RKO (cell line): Measurements from ENCODE around the gene KIAA1671.

Source experiments
- DNase-seq: peaks from one replicate; pipeline ENCODE4 v3.0.0-alpha.2; 2016; ENCODE audit warnings: low spot score

KIAA1671 gene

DNA sequence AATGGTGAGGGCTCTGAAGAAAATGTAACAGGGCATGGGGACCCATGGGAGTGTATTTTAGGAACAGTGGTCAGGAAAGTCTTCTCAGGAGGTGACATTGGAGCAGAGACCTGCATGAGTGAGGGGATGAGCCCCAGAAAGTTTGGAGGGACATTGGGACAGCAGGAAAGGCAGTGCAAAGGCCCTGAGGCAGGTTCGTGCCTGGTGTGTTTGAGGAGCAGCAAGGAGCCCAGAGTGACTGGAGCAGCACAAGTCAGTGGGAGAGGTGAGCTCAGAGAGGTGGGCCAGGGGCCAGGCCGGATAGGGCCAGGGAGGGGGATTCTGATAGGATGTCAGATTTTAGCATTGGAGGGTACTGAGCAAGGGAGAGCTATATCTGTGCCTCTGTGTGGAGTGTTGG is 167.1 kb downstream of the KIAA1671 start:
- no peak for DNase-seq

- no peak for DNase-seq
These were observed 167.6 kb downstream of the KIAA1671 start for GRCh38 chr22:25120093-25120561.

GRCh38 chr22:25120761-25121212 is 168.3 kb downstream of the KIAA1671 start:
- DNase-seq: no peak

DNA sequence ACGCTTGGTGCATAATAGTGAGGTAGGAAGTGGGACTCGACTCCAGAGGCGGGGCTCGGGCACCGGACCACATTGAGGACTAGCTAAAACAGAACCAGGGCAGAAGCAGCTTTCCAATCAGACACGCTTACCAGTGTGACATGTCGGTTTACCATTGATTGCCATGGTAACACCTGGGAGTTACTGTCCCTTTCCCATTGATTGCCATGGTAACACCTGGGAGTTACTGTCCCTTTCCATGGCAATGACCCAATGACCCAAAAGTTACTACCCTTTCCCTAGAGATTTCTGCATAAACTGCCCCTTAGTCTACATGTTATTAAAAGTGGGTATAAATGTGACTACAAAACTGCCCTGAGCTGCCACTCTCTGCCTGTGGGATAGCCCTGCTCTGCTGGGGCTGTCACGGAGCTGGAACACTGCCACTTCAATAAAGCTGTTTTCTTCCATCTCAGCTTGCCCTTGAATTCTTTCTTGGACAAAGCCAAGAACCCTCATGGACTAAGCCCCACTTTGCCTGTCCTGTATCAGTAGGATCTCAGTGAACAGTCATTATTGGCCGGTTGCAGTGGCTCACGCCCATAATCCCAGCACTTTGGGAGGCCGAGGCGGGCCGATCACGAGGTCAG is 169.7 kb downstream of the KIAA1671 start:
- no peak for DNase-seq

GRCh38 chr22:25123677-25124076 is 171.2 kb downstream of the KIAA1671 start:
- DNase-seq: no peak

DNA sequence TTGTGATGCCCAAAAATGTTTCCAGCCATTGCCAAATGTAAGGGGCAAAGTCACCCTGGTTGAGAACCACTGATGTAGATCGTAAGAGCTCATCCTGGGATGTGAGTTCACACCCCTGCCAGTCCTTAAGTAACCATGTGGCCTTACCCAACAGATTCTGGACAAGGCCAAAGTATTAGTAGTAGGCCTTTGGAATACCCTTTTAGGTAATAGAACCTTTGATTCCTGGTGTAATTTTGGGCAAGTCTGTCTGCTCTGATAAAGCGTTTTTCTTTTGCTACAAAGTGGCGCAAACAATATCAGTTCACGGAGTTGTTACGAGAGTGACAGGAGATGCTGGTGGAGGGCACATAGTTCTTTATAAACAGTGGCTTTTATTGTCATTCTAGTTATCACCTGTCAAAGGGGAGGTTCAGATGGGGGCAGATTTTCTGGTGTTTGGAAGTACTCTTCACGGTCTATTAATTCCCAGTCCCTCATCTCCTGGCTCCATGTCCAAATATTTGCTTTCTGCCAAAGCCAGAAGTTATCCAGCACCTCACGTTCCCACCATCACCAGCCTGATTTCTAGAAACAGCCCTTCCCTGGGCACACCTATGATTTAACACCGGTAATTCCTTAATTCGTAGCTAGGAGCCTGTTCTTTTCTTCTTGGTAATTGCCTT is 173.3 kb downstream of the KIAA1671 start:
- DNase-seq: no peak

DNA sequence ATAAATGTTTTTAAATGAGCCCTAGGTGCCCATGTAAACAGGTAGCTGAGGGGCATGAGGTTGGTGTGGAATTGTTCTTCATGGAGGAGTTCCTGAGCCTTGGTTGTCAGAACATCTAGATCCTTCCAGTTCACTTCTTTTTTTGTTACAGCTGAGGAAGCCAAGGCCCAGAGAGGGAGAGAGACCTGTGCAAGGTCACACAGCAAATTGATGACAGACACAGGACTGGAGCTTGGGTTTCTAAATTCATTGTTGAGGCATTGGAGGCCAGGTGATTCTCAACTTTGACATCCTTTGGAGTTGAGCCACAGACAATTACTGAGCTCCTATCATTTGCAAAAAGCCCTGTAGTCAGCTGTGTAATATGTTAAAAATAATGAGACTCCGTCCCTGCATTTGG is 174.0 kb downstream of the KIAA1671 start:
- no peak for DNase-seq

DNA sequence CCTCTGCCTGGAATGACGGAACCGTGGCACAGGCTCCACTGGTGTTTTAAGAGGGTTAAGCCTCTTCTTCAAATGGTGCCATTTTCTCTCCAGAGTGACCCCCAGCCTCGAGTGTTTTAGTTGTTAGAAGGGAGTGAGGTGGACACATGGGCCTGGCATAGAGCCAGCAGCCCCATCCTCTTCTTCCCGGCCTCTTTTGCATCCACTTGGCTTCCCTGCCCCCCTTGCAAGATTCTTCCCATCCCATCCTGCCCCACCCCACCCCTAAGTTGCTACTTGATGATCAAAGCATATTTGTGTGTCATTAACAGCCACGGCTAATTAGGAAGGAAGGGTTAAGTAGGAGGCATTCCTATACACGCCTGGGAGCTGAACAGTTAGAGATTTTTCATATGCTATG is 174.8 kb downstream of the KIAA1671 start:
- no peak for DNase-seq

GRCh38 chr22:25130462-25130861 is 177.9 kb downstream of the KIAA1671 start:
- no peak for DNase-seq

DNA sequence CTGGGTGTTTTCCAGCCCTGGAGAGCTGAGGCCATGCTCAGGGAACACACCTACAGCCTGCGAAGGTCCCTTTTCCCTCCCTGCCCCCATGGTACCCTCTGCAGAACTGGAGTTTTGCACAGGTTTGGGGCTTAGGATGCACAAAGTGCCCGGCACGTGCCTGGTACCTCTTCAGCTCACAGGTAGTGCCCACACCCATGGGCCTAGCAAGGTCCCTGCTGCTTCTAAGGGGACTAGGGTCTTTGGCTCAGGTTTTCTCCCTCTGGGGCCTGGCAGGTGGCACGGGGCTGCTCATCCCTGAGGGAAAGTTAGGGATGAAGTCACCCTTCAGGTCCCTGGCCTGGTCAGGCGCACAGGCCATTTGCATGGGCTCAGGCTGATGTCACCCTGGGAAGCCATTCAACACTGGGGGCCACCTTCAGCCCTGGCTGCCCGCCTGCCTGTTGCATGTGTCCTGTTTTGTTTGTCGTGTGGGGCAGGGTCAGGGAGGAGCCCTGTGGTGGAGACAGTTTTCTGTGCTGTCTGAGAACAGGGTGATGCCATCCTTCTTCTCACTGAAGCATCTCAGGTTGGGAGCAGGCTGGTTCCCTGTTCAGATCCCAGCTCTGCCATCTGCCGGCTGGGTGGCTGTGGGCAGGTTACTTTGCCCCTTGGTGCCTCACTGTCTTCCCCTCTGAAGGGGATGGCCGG is 178.8 kb downstream of the KIAA1671 start:
- DNase-seq: no peak

- DNase-seq: no peak
These were observed 181.5 kb downstream of the KIAA1671 start for GRCh38 chr22:25134028-25134427.

GRCh38 chr22:25134451-25134850 is 181.9 kb downstream of the KIAA1671 start:
- no peak for DNase-seq

- no peak for DNase-seq
These were observed 184.5 kb downstream of the KIAA1671 start for GRCh38 chr22:25136953-25137576.

GRCh38 chr22:25137577-25138525 is 185.3 kb downstream of the KIAA1671 start:
- no peak for DNase-seq

DNA sequence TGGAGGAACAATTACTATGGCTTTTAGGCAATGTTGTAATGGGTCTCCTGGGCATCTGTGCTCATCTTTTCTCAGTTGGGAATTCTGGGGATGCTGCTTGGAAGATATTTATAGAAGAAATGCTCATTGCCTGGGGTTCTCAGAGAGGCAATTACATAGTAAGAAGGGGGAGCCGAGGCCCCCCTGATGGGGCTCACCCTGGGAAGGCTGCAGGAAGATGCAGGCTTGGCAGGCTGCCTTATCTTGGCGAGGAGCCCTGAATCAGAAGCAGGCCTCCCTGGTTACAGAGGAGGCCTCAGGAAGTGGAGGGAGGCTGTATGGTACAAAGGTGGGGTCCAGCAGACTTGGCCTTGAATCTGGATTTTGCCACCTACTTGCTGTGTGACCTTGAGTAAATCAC is 186.5 kb downstream of the KIAA1671 start:
- no peak for DNase-seq

- no peak for DNase-seq
These were observed 189.6 kb downstream of the KIAA1671 start for GRCh38 chr22:25142102-25142501.

GRCh38 chr22:25143156-25144076 is 190.9 kb downstream of the KIAA1671 start:
- DNase-seq: no peak

DNA sequence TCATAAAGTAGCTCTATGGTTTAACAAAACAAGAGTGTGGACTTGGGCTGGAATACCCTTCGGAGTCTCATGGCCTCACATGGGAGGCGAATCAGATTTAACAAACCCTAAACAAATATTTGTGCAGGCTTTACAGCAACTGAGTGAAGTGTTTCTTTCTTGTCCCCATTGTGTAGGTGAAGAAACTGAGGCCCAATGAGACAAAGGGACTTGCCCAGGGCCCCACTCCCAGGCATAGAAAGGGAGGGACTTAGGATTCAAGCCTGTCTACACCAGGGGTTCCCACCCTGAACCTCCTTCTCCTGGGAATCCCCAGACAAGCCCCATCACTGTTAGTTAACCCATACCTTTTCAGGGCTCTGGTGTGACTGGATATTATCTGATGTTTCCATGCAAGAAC is 192.0 kb downstream of the KIAA1671 start:
- no peak for DNase-seq

GRCh38 chr22:25146307-25146706 is 193.8 kb downstream of the KIAA1671 start:
- DNase-seq: no peak

- no peak for DNase-seq
These were observed 194.6 kb downstream of the KIAA1671 start for GRCh38 chr22:25146906-25147641.
